Inferior parietal cortex (tissue), 1 donor: Measurements from ENCODE around the gene TFAP2D.

ENCODE experiments used
- DNase-seq: peaks from one replicate; pipeline ENCODE4 v3.0.0-alpha.2; 2016; ENCODE audit errors: extremely low spot score

The TFAP2D gene

GRCh38 chr6:50720623-50721022 lies 7.3 kb downstream of the TFAP2D start:
- DNase-seq: no peak

GRCh38 chr6:50721978-50722377 lies 8.7 kb downstream of the TFAP2D start:
- DNase-seq: no peak

GRCh38 chr6:50722829-50723554 lies 9.7 kb downstream of the TFAP2D start:
- DNase-seq: no peak

- no peak for DNase-seq
Measured at GRCh38 chr6:50724381-50725124, 11.2 kb downstream of the TFAP2D start.

- DNase-seq: no peak
Measured at GRCh38 chr6:50734488-50734887, 21.2 kb downstream of the TFAP2D start.

- no peak for DNase-seq
Measured at GRCh38 chr6:50742161-50742560, 28.8 kb downstream of the TFAP2D start.

GRCh38 chr6:50744976-50745375 lies 31.6 kb downstream of the TFAP2D start:
- DNase-seq: no peak

DNA sequence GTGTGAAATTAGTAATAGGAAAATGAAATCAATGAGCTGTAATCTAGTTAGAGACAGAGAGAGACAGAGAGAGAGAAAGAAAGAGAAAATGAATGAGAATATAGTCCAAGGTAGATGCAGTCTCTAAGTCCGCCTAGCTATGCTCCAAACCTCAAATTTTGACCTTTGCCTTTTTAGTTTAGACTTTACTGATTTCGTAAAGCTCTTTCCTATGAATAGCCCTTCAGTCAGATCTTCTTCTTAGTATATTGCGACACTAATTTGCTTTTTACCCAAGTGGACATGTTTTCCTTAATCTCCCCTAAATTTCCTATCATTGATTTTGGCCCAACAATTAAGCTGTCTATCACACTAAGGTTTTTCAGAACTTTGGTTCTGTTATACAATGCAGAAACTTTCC lies 49.5 kb downstream of the TFAP2D start:
- no peak for DNase-seq

DNA sequence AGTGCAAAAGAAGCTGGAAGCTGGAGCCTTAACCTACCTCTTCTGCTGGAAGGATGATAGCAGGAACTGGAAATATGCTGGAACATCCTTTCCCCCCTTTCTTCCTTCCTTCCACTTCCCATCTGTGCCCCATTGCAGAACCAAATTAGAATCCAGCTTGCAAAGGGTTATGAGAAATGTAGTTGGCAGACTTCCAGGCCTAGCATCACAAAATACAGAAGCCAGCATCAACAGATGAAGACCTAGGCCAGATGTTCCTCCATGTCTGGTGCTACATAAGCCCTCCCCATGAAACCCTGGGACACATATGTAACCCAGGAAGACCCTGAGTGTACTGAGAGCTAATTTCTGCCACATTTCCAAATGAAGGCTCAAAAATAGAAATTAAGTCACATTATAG lies 65.4 kb downstream of the TFAP2D start:
- no peak for DNase-seq

- no peak for DNase-seq
Measured at GRCh38 chr6:50780382-50780781, 67.1 kb downstream of the TFAP2D start.

GRCh38 chr6:50785921-50786320 lies 72.6 kb downstream of the TFAP2D start:
- no peak for DNase-seq

- DNase-seq: peak; percentile 80
Measured at GRCh38 chr6:50791900-50792508, 78.7 kb downstream of the TFAP2D start.

GRCh38 chr6:50792771-50793170 lies 79.4 kb downstream of the TFAP2D start:
- no peak for DNase-seq

- no peak for DNase-seq
Measured at GRCh38 chr6:50795574-50795973, 82.2 kb downstream of the TFAP2D start.

GRCh38 chr6:50804283-50804682 lies 91.0 kb downstream of the TFAP2D start:
- DNase-seq: no peak

DNA sequence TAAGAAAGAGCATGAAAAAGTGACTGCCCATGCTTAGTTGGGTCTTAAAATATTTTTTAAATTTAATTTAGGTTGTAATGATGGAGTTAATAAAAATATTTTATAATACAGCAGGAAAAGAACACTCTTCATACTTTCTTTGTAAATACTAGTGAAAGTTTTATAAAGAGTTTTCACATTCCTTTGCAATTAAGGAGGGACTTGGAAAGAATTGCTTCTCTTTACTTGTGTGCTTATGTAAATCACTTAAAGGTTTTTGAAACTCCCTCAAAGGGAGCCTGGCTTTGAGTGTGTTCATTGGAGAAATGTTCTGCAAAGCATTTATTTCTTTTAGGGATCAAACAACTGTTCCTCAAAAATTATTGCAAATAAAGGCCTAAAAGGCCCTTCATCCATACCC lies 93.7 kb downstream of the TFAP2D start:
- DNase-seq: no peak

DNA sequence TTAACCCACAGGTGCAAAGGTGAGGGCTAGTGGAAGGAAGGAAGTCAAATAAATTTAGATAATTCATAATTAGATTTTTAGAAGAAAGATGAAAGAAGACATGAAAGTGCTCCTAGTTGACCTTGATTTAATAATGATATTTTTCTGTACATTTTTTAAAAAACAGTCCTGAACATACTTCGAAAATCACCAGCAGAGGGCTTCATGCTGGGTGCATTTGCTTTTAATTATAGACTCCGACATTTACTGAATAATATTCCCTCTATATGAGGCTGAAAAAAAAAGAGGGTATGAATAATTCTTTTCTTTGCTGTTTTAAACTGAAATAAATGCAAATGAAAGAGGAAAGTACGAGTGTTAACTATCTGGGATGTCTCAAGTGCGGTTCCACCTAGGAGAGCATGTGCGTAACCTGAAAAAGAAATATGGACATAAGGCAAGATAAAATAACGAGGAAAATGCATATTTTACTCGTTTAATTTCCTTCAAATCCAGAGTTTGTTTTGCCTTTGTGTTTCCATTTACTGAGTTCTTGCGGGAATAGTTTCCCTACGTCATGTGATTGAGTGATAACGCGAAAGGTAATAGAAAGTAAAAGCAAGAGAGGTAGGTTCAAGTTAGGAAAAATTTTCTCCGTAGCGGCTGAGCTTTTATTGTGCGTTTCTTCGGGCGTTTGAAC lies 102.2 kb downstream of the TFAP2D start:
- DNase-seq: peak; percentile 27

DNA sequence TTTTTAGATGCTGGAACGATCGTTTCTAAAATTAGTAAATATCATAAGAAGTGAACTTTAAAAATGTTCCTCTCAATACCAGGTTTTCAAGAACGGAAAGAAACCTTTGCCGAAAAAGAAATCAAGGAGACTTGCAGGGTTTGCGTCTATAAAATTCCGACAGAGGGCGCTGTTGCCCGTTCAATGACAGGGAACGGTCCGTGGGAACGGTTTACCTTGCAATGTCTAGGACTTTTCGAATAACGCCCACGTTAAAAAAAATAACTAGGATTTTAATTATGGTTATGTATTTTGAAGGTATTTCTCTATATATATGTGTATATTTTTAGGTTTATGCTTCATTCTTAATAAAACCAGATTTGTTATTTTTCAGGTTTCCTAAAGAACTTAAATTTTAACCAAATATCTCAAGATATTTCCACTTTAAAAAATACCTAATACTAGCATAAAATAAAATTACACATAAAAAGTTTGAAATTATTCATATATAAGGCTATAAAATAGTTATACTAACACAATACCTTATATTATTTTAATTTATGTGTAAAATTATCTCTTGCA lies 102.9 kb downstream of the TFAP2D start:
- DNase-seq: peak; percentile 94

DNA sequence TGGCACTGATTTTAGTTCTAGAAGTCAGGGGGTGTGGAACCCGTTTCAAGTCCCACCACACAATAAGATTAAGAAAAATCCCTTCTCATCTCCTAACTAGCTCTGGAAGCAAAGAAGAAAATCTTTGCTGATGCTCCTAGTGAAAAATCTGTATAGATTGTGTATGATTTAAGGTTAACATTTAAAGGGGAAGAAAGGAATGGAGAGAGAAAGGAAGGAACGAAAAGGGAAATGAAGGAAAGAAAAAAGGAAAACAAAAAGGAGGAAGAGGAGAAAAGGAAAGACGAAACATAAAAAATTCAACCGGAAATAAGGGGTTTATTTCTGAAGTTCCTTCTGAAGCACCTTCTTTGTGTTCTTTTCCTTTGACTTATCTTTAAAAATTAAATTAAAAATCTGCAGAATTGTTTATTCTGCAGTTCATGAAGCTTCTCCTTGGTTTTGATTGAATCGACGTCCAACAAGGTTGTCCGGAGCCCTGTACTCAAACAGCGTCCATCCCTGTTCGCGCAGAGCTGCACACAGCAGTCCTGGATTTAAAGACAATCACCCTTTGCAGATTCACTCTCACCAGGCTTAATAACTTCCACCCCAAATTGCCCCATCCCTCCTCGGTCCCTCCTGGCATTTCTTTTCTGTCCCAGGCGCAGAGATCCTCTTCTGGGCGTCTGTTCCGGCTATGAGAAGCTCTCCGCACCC lies 103.8 kb downstream of the TFAP2D start:
- DNase-seq: no peak

DNA sequence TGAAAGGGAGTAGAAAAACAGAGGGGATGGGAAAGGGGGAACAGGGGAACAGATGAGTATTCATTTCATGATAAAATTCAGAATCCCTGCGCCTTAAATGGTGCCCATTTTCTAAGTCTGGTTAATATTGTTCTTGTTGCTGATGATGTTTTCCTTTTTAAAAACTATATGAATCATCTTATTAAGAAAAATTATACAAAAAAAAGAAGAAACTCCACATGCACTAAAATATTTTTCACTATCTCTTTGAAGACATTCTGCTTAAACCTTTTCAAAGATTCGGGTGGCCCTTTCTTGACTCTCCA lies 104.3 kb downstream of the TFAP2D start:
- DNase-seq: no peak

DNA sequence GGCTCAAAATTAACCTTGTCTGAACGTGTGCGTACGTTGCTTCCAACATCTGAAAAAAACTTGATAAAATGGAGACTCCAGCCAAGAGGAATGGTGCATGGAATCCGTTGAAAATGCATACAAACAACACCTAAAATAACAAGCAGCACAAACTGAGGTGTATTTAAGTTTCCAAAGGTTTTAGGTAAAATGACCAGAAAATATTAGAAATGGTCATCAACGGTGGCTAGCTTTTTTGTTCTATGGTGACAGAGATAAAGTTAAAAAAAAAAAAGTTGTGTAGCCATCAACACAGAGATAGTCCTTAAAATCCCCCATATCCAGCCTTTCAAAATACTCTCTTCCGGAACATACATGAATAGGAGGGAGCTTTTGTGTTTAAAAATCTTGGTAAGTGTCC lies 104.7 kb downstream of the TFAP2D start:
- no peak for DNase-seq

GRCh38 chr6:50818673-50819072 lies 105.3 kb downstream of the TFAP2D start, which contains the start of gene TFAP2B:
Gene TFAP2B, plus strand, starts transcription at chr6:50818871. Its CDS starts 21 bp downstream, at chr6:50818892.
- DNase-seq: no peak
